ENCODE measurements around the gene PDE11A.

GRCh38 chr2:177708660-177709444 lies 363.7 kb downstream of the PDE11A start:
- TF ChIP-seq POLR2A (IDR thresholded peaks at IDR 0.05) (no peak), CTCF (IDR thresholded peaks at IDR 0.05) (no peak), EP300 (IDR thresholded peaks at IDR 0.05; ENCODE audit: low read depth) (no peak)

All from transverse colon (tissue), 3 donors.